GM18519 (cell line): ENCODE data around the gene MAPK4.
"Not testable (repeated sequence)": the region's sequence is repeated elsewhere in the genome, so short reads cannot be mapped to it uniquely, and the experiment has no call there.

Experiments used
- ATAC-seq: cut with Tn5 transposase; IDR thresholded peaks from one replicate; pipeline ENCODE4 v1.9.1; 2021; ENCODE audit warnings: mild to moderate bottlenecking, moderate library complexity; ENCODE audit not compliant: unreplicated experiment, low FRiP score

Gene MAPK4

GRCh38 chr18:50675043-50675442, 115.2 kb downstream of the MAPK4 start:
- ATAC-seq: no peak

DNA sequence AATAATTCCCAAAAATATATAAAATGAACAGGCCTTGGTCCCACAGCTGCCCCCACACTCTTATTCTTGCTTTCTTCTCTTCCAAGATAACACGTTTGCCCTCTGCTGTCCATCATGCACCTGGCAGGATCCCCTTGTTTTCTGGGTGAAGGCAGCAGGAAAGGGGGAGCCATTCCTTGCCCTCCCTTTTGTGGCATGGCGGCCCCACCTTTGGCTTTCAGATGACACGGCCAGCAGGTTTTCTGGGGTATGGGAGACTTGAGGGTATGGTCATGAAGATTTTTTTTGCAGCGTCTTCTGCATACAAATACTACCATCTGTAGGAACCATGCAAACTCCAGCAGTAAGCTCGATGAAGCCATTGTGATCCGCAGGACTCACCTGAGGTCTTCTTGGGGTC, 118.8 kb downstream of the MAPK4 start:
- ATAC-seq: no peak

DNA sequence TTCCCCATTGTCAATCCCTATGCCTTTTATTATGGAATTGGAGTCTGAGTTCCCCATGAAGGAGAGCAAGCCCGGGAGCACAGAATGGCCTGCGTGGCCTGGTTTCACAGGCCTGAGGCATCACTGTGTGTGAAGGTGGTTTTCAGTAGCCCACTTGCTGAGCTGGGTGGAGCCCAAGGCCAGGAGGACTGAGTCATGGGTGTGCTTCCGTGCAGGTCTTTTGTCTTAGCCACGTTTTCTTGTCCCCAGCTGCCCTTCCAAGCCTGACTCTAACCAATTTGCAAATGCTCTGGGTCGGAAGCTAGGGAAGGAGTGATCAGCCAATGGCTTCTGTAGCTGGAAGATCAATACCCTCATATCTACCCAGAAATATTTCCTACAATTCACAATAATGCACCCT, 119.2 kb downstream of the MAPK4 start:
- ATAC-seq: no peak

- no peak for ATAC-seq
These were observed 119.8 kb downstream of the MAPK4 start for GRCh38 chr18:50679656-50680055.

GRCh38 chr18:50680966-50681365, 121.1 kb downstream of the MAPK4 start:
- no peak for ATAC-seq

DNA sequence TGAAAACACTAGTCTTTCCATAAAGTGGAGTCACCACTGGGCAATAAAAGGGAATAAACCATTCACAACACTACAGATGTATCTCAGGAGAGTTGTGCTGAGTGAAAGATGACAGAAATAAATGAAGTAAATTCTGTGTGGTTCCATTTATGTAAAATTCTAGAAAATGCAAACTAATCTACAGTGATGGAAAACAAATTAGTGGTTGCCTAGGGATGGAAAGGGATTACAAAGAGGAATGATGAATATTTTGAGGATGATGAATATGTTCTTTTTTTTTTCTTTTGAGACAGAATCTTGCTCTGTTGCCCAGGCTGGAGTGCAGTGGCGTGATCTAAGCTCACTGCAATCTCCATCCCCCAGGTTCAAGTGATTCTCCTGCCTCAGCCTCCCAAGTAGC, 123.0 kb downstream of the MAPK4 start:
- ATAC-seq: no peak

DNA sequence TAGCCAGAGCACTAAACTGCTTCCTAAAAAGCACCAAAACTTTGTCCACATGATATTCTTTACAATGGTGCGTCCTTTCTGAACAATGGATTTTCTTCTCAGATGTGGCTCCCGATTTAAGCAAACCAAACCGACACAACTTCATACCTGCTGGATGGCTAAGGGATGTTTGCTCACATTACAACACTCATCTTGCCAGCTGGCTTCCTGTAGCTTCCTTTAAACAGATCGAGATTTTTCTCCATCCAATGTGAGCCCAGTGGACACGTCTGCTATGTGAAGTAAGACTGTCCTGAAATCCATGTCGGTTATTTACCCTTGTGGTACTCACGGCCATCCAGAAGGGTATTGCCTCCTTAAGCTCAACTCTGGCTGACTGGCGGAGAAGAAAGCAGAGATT, 126.5 kb downstream of the MAPK4 start:
- no peak for ATAC-seq

DNA sequence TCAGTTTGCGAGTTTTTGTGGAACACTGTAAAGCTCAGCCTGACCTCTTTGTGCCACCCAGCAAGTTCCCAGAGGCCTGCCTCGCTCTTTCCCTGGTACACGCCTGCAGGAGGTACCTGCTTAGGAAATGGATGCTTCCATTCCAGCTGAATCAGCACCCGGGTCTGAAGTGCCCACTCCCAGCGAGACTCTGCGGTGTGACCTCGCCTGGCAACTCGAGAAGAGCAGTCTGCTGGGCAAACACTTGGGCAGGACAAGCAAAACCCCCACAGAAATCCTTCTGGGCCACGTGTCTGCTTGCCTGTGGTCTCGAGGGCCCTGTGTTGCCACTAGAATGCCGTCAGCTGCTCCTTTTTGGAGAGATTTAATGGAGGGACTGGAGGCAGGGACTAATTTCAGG, 127.6 kb downstream of the MAPK4 start:
- ATAC-seq: no peak

DNA sequence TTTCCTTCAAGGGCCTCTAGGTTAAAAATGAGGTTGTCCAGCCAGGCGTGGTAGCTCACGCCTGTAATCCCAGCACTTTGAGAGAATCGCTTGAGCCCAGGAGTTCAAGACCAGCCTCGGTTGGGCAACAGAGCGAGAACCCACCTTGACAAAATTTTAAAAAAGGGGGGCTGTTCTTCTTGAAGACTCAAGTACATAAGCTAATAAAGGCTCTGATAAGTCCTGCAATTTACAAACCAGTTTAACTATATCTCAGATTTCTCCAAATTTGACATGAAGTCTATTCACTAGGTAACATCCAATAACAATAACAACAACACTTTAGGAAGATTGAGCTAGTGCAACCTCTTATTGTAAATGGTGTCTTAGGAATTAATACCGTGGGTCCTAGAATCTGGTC, 129.7 kb downstream of the MAPK4 start:
- ATAC-seq: no peak

DNA sequence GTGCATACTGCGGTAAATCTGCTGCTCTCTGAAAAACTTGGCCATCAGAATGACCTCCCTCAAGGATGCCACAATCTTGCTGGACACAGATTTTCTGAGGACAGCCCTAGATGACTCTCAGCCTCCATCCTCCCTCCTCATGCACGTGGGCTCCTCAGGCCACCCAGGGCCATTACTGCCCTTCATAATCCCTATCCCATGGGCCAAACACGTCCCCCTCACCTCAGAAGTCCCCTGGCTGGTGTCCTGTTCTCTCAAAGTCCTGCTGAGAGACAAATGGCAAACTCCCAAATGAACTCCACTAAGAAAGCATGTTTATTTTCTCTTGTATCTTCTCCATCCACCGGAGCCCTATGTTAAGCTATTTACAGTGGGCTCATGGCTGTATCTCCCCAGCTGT, 134.3 kb downstream of the MAPK4 start:
- no peak for ATAC-seq

DNA sequence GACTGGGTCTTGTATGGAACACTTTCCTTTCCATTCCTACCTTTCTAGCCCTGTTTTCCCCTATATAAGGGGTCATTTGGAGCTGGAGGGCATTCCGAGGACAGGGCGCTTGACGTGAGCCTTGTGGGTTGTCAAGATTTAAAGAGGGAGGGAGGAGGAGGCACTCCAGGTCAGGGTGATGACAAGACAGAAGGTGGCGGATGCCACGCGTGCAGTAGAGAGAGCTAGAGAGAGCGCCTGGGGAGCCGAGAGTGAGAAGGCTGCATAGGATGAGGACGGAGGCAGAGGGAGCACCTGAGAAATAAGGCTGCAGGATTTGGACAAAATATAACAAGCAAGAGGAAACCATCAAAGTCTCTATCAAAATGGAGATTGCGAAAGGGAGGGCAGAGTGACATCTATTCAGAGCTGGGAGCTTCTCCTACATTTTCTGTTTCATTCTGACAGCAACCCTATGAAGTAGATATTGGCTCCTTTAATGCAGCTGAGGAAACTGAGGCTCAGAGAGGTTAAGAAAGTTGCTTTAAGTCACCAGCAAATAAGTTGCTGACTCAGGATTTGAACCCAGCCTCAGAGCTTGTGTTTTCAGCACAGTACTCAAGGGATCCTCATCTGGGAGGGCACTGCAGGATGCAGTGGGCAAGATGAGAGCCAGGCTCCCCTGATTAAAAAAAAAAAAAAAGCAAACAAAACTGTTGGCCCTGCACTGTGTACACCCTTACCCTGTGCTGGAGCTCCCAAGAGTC, 135.7 kb downstream of the MAPK4 start:
- ATAC-seq: no peak

DNA sequence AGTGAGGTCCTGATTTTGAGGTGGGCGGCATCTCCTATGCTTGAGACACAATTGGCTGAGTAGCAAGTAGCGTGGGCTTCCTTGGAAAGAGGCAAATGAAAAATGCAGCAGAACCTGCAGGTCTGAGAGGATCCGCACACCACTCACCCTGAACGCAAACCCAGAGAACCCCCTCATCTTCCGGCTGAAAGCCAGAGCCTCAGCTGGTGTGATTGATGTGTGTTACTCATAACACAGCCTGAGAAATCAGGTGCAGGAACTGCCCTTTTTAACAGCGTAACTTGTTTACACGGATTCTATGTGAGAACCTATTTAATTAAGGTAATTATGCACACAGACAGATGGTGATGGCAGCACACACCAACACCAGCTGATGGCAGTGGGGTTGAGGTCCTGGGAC, 136.5 kb downstream of the MAPK4 start:
- no peak for ATAC-seq

GRCh38 chr18:50696929-50697328, 137.0 kb downstream of the MAPK4 start:
- peak; percentile 42 for ATAC-seq

DNA sequence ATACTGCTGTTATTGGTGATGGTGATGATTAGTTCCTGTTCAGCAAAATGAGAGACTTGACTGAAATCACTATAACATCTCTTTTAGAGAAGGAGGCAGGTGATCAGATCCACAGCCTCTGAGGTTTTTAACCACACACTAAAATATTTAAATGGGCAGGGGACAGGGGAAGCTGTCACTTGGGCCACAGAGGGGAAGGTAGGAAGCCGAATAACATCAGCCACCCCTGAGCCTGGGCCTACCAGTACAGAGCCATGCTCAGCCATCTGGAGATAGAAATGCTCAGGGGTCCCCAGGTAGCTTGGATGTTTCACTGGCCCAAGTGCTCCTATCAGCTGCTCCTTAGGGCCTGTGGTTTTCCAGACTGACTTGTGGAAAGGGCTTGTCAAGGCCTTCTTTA, 137.6 kb downstream of the MAPK4 start:
- ATAC-seq: no peak

GRCh38 chr18:50700245-50701165, 140.6 kb downstream of the MAPK4 start:
- ATAC-seq: no peak

GRCh38 chr18:50704357-50704940, 144.6 kb downstream of the MAPK4 start:
- ATAC-seq: no peak

- ATAC-seq: no peak
These were observed 146.3 kb downstream of the MAPK4 start for GRCh38 chr18:50706199-50706598.

GRCh38 chr18:50706651-50707050, 146.8 kb downstream of the MAPK4 start:
- no peak for ATAC-seq

GRCh38 chr18:50707297-50707696, 147.4 kb downstream of the MAPK4 start:
- ATAC-seq: not testable (repeated sequence)

- ATAC-seq: no peak
These were observed 148.1 kb downstream of the MAPK4 start for GRCh38 chr18:50707855-50708469.

DNA sequence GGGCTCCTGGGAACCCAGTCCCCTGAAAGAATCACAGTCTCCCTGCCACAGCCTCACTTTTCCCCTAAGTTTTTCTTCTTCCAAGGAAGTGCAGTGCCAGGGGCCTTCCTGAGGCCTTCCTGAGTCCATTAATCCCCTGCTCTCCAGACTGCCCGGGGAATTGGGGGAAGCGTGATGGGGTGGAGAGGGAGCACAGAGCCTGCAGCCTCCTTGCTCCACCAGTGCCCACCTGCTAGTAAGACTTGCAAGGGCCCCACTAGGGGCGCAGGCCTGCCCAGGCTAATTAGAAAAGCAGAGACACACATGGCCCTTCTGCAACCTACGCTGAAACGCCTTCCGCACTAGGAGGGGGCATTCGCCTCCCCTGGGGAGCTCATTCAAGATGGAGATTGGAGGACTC, 149.3 kb downstream of the MAPK4 start:
- ATAC-seq: no peak
